Uterus (tissue), 4 donors: Measurements from ENCODE around the gene CLPTM1L. TPM values are rescaled to one million over a fixed set of nuclear protein-coding genes. Genes with fewer than 3 reads are reported as not detected.

Experiments used
- DNase-seq, 2 donors: peaks; one replicate each; pipeline ENCODE4 v3.0.0-alpha.2; 2019 to 2020
- H3K27ac ChIP-seq, 2 donors: fragments of 200-600 bp; sonication (generic); 1 replicate in 1 of 2; 2 replicates in 1 of 2; pipeline ENCODE4 v1.5.1; 2016 to 2018
- H3K27me3 ChIP-seq, 2 donors: fragments of 200-600 bp; sonication (generic); one replicate each; pipeline ENCODE4 v1.5.1; 2018 to 2019; ENCODE audit warnings: control low read depth in 1 of 2
- H3K36me3 ChIP-seq, 2 donors: fragments of 200-600 bp; sonication (generic); one replicate each; pipeline ENCODE4 v1.5.1; 2019; ENCODE audit warnings: control low read depth in 1 of 2
- H3K4me1 ChIP-seq, 2 donors: fragments of 200-600 bp; sonication (generic); one replicate each; pipeline ENCODE4 v1.5.1; 2018 to 2019; ENCODE audit warnings: control low read depth in 1 of 2
- H3K4me3 ChIP-seq, 2 donors: fragments of 200-600 bp; sonication (generic); 1 replicate in 1 of 2; 2 replicates in 1 of 2; pipeline ENCODE4 v1.5.1; 2018 to 2019; ENCODE audit warnings: mild to moderate bottlenecking in 1 of 2
- H3K9me3 ChIP-seq, 2 donors: fragments of 200-600 bp; sonication (generic); one replicate each; pipeline ENCODE4 v1.5.1; 2019; ENCODE audit warnings: control low read depth in 1 of 2
- CTCF ChIP-seq, 4 experiments: fragments of 200-600 bp in 2 of 4; fragments of 450-650 bp in 2 of 4; sonication (generic) in 2 of 4; IDR thresholded peaks; one replicate each; pipeline ENCODE4 v1.5.1; 2016 to 2019; ENCODE audit warnings: antibody characterized with exemption in 4 of 4, mild to moderate bottlenecking in 2 of 4, moderate library complexity in 1 of 4
- POLR2A ChIP-seq, 2 donors: fragments of 450-650 bp; IDR thresholded peaks; one replicate each; pipeline ENCODE4 v1.6.1; 2016; ENCODE audit warnings: antibody characterized with exemption in 2 of 2, mild to moderate bottlenecking in 1 of 2, moderate library complexity in 1 of 2
- intact Hi-C: fragments of 100-400 bp; cut with DNase I; formaldehyde crosslinking; loops from one replicate; pipeline ENCODE4 v1.15.1; 2023; ENCODE audit warnings: low total_unique reads
- total RNA-seq, 4 donors: library from RNA; depleted of rRNA in 3 of 4; stranded (reverse); fragments of >200 nt in 3 of 4; gene quantifications; one replicate each; pipeline versions ENCODE4 v1.1.0 to v1.2.4, GENCODE V29; 2014 to 2023
- donor health status: DM: yes; HTN: yes; CAD: no.

The CLPTM1L gene
- total RNA-seq, 4 donors from 2014 or later, result 63.2 to 74.3 (median 71.1) TPM

- DNase-seq, result no peak
- TF ChIP-seq POLR2A (IDR thresholded peaks at IDR 0.05) (no peak), CTCF (IDR thresholded peaks at IDR 0.05) (no peak)
- H3K4me1 ChIP-seq, result no peaks in the 10 kb centered on the region
- H3K27me3 ChIP-seq, result no peaks in the 10 kb centered on the region
- intact Hi-C loops, result no loop called here
- H3K4me3 ChIP-seq, result no peak overlapping the region
- no peaks in the 10 kb centered on the region for H3K36me3 ChIP-seq
- H3K27ac ChIP-seq, result no peak overlapping the region
- H3K9me3 ChIP-seq, result no peaks in the 10 kb centered on the region
Measured at GRCh38 chr5:1383344-1383743, 38.4 kb upstream of the CLPTM1L start.

- Histone ChIP-seq H3K36me3 (no peaks in the 10 kb centered on the region), H3K4me3 (no peak overlapping the region), H3K27me3 (no peaks in the 10 kb centered on the region), H3K4me1 (no peaks in the 10 kb centered on the region), H3K27ac (no peak overlapping the region), H3K9me3 (no peaks in the 10 kb centered on the region)
- DNase-seq, result no peak
- TF ChIP-seq CTCF (IDR thresholded peaks at IDR 0.05) (no peak), POLR2A (IDR thresholded peaks at IDR 0.05) (no peak)
- intact Hi-C loops, result no loop called here
Measured at GRCh38 chr5:1382248-1382700, 37.4 kb upstream of the CLPTM1L start.

GRCh38 chr5:1381370-1382247 is 36.7 kb upstream of the CLPTM1L start:
- TF ChIP-seq CTCF (IDR thresholded peaks at IDR 0.05) (no peak), POLR2A (IDR thresholded peaks at IDR 0.05) (no peak)
- no peak overlapping the region for H3K27ac ChIP-seq
- H3K36me3 ChIP-seq, result no peaks in the 10 kb centered on the region
- H3K27me3 ChIP-seq, result no peaks in the 10 kb centered on the region
- no peak for DNase-seq
- no peak overlapping the region for H3K4me3 ChIP-seq
- intact Hi-C loops, result no loop called here
- no peaks in the 10 kb centered on the region for H3K4me1 ChIP-seq
- H3K9me3 ChIP-seq, result no peaks in the 10 kb centered on the region

GRCh38 chr5:1380910-1381309 is 36.0 kb upstream of the CLPTM1L start:
- no peak overlapping the region for H3K27ac ChIP-seq
- no peaks in the 10 kb centered on the region for H3K36me3 ChIP-seq
- DNase-seq, result no peak
- no peaks in the 10 kb centered on the region for H3K9me3 ChIP-seq
- no peak overlapping the region for H3K4me3 ChIP-seq
- no peaks in the 10 kb centered on the region for H3K4me1 ChIP-seq
- H3K27me3 ChIP-seq, result no peaks in the 10 kb centered on the region
- TF ChIP-seq POLR2A (IDR thresholded peaks at IDR 0.05), result no peak
- TF ChIP-seq CTCF (IDR thresholded peaks at IDR 0.05), result no peak
- intact Hi-C loops, result no loop called here

GRCh38 chr5:1380011-1380817 is 35.3 kb upstream of the CLPTM1L start:
- Histone ChIP-seq H3K4me1 (no peaks in the 10 kb centered on the region), H3K36me3 (no peaks in the 10 kb centered on the region), H3K9me3 (no peaks in the 10 kb centered on the region), H3K27me3 (no peaks in the 10 kb centered on the region), H3K4me3 (no peak overlapping the region), H3K27ac (no peak overlapping the region)
- DNase-seq, result no peak
- TF ChIP-seq CTCF (IDR thresholded peaks at IDR 0.05) (peak in 2 of 4 experiments; percentile 32 to 34), POLR2A (IDR thresholded peaks at IDR 0.05) (no peak)
- intact Hi-C loops, result no loop called here
